ENCODE data around the gene CNPY1.

CNPY1 gene

DNA sequence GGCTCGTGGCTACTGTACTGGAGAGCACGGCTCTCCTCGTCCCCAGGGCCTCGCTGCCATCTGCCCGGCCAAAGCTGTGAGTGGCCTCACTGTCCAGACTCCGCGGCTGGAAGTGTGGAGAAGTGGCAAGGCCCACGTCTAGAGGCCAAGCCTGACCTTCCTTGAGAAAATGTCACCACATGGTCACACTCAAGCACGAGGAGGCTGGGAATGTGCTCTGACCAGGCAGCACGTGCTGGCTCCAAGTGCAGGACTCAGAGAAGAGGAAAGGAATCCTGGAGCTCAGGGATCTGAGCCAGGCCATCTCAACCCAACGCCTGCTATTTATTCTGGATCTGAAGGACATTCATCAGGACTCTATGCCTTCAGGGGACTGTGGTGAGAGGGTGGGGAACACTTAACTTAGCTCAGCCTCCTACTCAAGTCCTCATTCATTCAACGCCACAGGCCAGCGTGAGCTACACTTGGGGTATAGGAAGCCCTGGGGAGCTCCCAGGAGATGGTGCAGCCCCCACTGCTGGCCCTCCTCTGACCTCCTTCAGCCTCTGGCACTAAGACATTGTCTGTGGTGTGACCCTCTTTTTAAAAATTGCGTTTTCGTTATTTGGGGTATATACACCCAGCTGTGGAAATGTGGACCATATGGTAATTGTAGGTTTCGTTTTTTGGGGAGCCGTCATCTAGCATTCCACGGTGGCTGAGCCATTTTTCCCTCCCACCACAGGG lies 59.4 kb downstream of the CNPY1 start:
- TF ChIP-seq, protein P1, sequence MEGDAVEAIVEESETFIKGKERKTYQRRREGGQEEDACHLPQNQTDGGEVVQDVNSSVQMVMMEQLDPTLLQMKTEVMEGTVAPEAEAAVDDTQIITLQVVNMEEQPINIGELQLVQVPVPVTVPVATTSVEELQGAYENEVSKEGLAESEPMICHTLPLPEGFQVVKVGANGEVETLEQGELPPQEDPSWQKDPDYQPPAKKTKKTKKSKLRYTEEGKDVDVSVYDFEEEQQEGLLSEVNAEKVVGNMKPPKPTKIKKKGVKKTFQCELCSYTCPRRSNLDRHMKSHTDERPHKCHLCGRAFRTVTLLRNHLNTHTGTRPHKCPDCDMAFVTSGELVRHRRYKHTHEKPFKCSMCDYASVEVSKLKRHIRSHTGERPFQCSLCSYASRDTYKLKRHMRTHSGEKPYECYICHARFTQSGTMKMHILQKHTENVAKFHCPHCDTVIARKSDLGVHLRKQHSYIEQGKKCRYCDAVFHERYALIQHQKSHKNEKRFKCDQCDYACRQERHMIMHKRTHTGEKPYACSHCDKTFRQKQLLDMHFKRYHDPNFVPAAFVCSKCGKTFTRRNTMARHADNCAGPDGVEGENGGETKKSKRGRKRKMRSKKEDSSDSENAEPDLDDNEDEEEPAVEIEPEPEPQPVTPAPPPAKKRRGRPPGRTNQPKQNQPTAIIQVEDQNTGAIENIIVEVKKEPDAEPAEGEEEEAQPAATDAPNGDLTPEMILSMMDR (IDR thresholded peaks at IDR 0.05): no peak

GRCh38 chr7:155484483-155485399 lies 61.6 kb downstream of the CNPY1 start:
- TF ChIP-seq, protein P1 (IDR thresholded peaks at IDR 0.05): no peak

DNA sequence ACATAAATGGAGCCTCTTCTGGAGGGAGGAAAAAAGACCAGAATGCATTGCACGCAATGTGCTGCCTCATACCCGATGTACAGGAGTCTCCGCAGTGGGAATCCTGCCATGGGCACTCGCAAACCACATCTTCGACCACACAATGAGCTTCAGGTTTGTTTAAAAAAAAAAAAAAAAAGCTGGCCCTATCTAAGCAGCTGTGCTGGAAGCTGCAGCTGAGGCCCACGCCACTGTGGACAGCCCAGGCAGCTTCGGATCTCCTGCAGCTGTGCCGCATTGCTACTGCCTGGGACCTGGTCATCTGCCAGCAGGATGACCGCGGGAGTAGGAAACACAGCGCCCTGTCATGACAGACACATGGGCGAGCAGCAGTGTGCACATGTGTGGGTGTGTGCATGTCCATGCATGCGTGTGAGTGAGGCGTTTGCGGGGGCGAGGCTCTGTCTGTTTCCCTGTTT lies 62.5 kb downstream of the CNPY1 start:
- TF ChIP-seq, protein P1 (IDR thresholded peaks at IDR 0.05): no peak

- TF ChIP-seq, protein P1 (IDR thresholded peaks at IDR 0.05): no peak
These were observed 63.1 kb downstream of the CNPY1 start for GRCh38 chr7:155483245-155483644.

DNA sequence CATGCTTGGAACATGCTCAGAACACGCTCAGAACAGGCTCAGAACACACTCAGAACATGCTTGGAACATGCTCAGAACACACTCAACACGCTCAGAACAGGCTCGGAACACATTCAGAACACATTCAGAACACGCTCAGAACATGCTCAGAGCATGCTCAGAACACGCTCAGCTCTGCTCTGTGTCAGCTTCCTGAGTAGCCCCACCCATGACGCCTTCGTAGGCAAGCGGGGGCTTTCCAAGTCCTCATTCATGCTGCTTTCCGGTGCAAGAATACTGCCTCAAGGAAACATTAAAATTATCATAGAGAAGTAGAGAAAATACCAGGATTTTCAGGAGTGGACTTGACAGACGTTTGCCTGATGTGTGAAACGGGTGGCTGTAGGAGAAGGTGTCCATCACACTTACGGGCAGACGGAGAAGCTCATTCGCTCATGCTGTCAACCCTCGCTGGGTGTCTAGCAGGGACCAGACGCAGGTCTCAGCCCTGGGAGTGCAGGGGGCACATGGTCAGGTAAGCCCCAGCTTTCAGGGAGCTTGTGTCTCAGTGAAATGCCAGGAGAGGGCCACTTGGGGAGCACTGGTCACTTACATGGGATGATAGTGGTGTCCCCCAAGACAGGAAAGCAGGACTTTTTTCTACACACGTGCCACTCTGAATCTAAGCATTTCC lies 63.7 kb downstream of the CNPY1 start:
- TF ChIP-seq, protein P1 (IDR thresholded peaks at IDR 0.05): no peak

GRCh38 chr7:155481764-155482163 lies 64.6 kb downstream of the CNPY1 start:
- TF ChIP-seq, protein P1 (IDR thresholded peaks at IDR 0.05): no peak

- TF ChIP-seq, protein P1 (IDR thresholded peaks at IDR 0.05): no peak
These were observed 68.9 kb downstream of the CNPY1 start for GRCh38 chr7:155477476-155477875.

All from LNCAP (cell line).